BJ (cell line): ENCODE results near the gene NEIL3. TPM values are rescaled to one million over a fixed set of nuclear protein-coding genes. Genes with fewer than 3 reads are reported as not detected.

Experiments used
- CTCF ChIA-PET: fragments of 350-600 bp; formaldehyde crosslinking; extraction: SDS; loops from one replicate; lab custom pipeline; 2021; ENCODE audit warnings: antibody characterized with exemption, inconsistent platforms; lab: Yijun Ruan, JAX
- POLR2A ChIA-PET: fragments of 300-600 bp; sonication (Branson Sonifier 250); formaldehyde crosslinking; extraction: SDS; loops from one replicate; lab custom pipeline; 2021; ENCODE audit warnings: antibody characterized with exemption; lab: Charles Lee
- DNase-seq: peaks from one replicate; pipeline ENCODE4 v3.0.0-alpha.2; 2011; ENCODE audit warnings: low read depth
- H3K27me3 ChIP-seq: 2 replicates; pipeline ENCODE4 v1.6.0; 2011; ENCODE audit warnings: low read length; ENCODE audit not compliant: control insufficient read depth, insufficient read depth
- H3K36me3 ChIP-seq: 2 replicates; pipeline ENCODE4 v1.5.1; 2011; ENCODE audit warnings: low read length; ENCODE audit not compliant: control insufficient read depth, insufficient read depth
- H3K4me3 ChIP-seq: 2 replicates; pipeline ENCODE4 v1.5.1; 2011; ENCODE audit warnings: low read depth, mild to moderate bottlenecking, control low read depth, low read length
- CTCF ChIP-seq: IDR thresholded peaks from 2 replicates; pipeline ENCODE4 v1.5.1; 2011; ENCODE audit warnings: low read depth, mild to moderate bottlenecking, control low read depth, inconsistent platforms, low read length, moderate library complexity; ENCODE audit not compliant: insufficient read depth
- polyA plus RNA-seq: library from polyadenylated mRNA; depleted of rRNA; stranded (reverse); fragments of >200 nt; gene quantifications from 2 replicates; pipeline ENCODE4 v1.2.3, GENCODE V29; 2011

NEIL3 gene
- polyA plus RNA-seq, 1 experiment: 3.6 TPM

GRCh38 chr4:177308125-177308524 lies 1.5 kb upstream of the NEIL3 start:
- no peak for TF ChIP-seq CTCF
- ChIA-PET POLR2A (interaction anchor here (0.9 kb wide), 1 partner anchor 189 kb away, joined by 3 read pairs; no protein-coding TSS in a partner anchor), CTCF (no interaction called here)
- H3K4me3 ChIP-seq: no peak overlapping the region
- H3K36me3 ChIP-seq: no peaks in the 10 kb centered on the region
- no peaks in the 10 kb centered on the region for H3K27me3 ChIP-seq
- peak; percentile 57 for DNase-seq

- Histone ChIP-seq H3K4me3 (peak overlapping the region; percentile 88), H3K27me3 (no peaks in the 10 kb centered on the region), H3K36me3 (no peaks in the 10 kb centered on the region)
- no peak for DNase-seq
- ChIA-PET CTCF (interaction anchor here (0.8 to 1.2 kb wide), 2 partner anchors 17 to 199 kb away, joined by 3 read pairs; no protein-coding TSS in a partner anchor), POLR2A (interaction anchor here (0.6 to 0.9 kb wide), 3 partner anchors 133 to 190 kb away, joined by 3 read pairs; no protein-coding TSS in a partner anchor)
- TF ChIP-seq CTCF: no peak
Observed at GRCh38 chr4:177308847-177309521, 690 bp upstream of the NEIL3 start.

- no peak for DNase-seq
- Histone ChIP-seq H3K4me3 (no peak overlapping the region), H3K36me3 (no peaks in the 10 kb centered on the region), H3K27me3 (no peaks in the 10 kb centered on the region)
- POLR2A ChIA-PET: no interaction called here
- CTCF ChIA-PET: no interaction called here
- TF ChIP-seq CTCF: no peak
Observed at GRCh38 chr4:177311589-177311988, 1.9 kb downstream of the NEIL3 start.

GRCh38 chr4:177313263-177313662 lies 3.6 kb downstream of the NEIL3 start:
- ChIA-PET POLR2A (no interaction called here), CTCF (interaction anchor here (1.4 to 1.5 kb wide), 2 partner anchors 63 to 204 kb away, joined by 4 to 6 read pairs; no protein-coding TSS in a partner anchor)
- H3K4me3 ChIP-seq: no peak overlapping the region

More at GRCh38 chr4:177313263-177313662, 3.6 kb downstream of the NEIL3 start:
- no peak for DNase-seq
- Histone ChIP-seq H3K27me3 (no peaks in the 10 kb centered on the region), H3K36me3 (no peaks in the 10 kb centered on the region)
- TF ChIP-seq CTCF: no peak
